KMS-11 (cell line): Measurements from ENCODE around the gene CEP104.
A peak's percentile ranks its signal among the peaks of the same experiment; 100 is the strongest.

Experiments
- H2AFZ ChIP-seq: fragments of 200-600 bp; sonication (generic); 2 replicates; pipeline ENCODE4 v1.6.1; 2016; ENCODE audit warnings: antibody characterized with exemption, mixed run types, low read depth
- H3K27ac ChIP-seq: fragments of 200-600 bp; sonication (generic); 2 replicates; pipeline ENCODE4 v1.6.1; 2016; ENCODE audit warnings: mild to moderate bottlenecking, mixed run types
- H3K27me3 ChIP-seq: fragments of 200-600 bp; sonication (generic); 2 replicates; pipeline ENCODE4 v1.6.1; 2017; ENCODE audit warnings: mild to moderate bottlenecking, low read depth, mixed run types, moderate library complexity; ENCODE audit not compliant: insufficient read depth
- H3K36me3 ChIP-seq: fragments of 200-600 bp; sonication (generic); 2 replicates; pipeline ENCODE4 v1.6.1; 2017; ENCODE audit warnings: mild to moderate bottlenecking, mixed run types; ENCODE audit not compliant: insufficient read depth
- H3K4me1 ChIP-seq: fragments of 200-600 bp; sonication (generic); 2 replicates; pipeline ENCODE4 v1.6.1; 2016; ENCODE audit warnings: mild to moderate bottlenecking, low read depth, mixed run types; ENCODE audit not compliant: poor library complexity, severe bottlenecking
- H3K4me2 ChIP-seq: fragments of 200-600 bp; sonication (generic); 2 replicates; pipeline ENCODE4 v1.7.0; 2016; ENCODE audit warnings: mild to moderate bottlenecking, mixed run types
- H3K4me3 ChIP-seq: fragments of 200-600 bp; sonication (generic); IDR thresholded peaks from 2 replicates; pipeline ENCODE4 v1.6.1; 2017; ENCODE audit warnings: low read depth, low read length, mixed read lengths; ENCODE audit not compliant: insufficient read depth
- H3K79me2 ChIP-seq: fragments of 200-600 bp; sonication (generic); 2 replicates; pipeline ENCODE4 v1.6.1; 2016; ENCODE audit warnings: low read depth, mixed run types; ENCODE audit not compliant: insufficient read depth
- H3K9ac ChIP-seq: fragments of 200-600 bp; sonication (generic); 2 replicates; pipeline ENCODE4 v1.6.1; 2016; ENCODE audit warnings: mild to moderate bottlenecking, mixed run types
- H4K20me1 ChIP-seq: fragments of 200-600 bp; sonication (generic); 2 replicates; pipeline ENCODE4 v1.6.1; 2016; ENCODE audit warnings: mild to moderate bottlenecking, mixed run types; ENCODE audit not compliant: insufficient read depth
- TF ChIP-seq, protein P1 (sequence below): fragments of 200-600 bp; sonication (generic); conservative IDR thresholded peaks from 2 replicates; pipeline ENCODE4 v1.6.1; 2017; ENCODE audit warnings: low read depth, mild to moderate bottlenecking, antibody characterized with exemption, low read length, moderate library complexity, mixed read lengths

The CEP104 gene

DNA sequence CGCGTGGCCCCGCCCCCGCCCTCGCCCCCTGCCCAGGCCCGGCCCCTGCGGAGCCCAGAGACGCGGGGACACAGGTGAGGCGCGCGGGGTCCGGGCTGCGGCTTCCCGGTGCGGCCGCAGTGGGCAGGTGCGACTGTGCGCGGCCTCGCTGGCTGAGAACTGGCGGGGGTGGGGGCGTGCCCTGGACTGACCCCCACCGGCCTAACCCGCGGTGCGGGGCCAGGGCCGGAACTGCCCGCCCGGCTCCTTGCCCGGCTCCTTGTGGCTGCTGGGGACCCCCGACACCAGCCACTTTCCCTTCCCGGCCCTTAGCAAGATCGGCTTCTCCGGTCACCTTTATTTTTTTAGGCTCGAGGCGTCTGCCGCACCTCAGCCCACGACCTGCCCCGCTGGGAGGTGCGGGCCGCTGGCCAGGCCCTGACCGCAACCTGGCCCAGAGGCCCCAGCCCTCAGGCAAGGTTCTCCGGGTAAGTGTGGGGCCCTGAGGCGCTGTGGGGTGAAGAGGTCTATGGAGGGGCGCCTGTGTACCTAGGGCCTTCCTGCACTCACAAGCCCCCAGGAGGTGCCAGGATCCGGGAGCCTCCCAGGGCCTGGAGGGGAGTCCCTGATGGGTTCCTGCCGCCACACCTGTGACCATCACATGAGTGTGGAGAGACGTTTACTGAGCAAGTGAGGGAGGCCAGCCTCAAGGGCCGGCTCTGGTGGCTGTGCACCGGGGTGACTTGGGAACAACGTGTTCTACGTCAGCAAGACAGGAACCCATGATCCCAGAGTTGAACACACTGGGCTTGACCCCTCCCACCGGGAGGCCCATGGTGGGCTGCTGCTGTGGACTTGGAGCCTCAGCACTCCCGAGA lies 84.1 kb downstream of the CEP104 start, which contains the start of gene SMIM1:
TSS of gene SMIM1 (plus strand) at position 35 of the 857 bp plus-strand sequence. CDS start 2,625 bp downstream, outside the sequence.
- peak within 1 kb of the TSS; percentile 38 for H3K4me3 ChIP-seq
- H3K79me2 ChIP-seq = no peaks in the 10 kb centered on the region
- TF ChIP-seq, protein P1, sequence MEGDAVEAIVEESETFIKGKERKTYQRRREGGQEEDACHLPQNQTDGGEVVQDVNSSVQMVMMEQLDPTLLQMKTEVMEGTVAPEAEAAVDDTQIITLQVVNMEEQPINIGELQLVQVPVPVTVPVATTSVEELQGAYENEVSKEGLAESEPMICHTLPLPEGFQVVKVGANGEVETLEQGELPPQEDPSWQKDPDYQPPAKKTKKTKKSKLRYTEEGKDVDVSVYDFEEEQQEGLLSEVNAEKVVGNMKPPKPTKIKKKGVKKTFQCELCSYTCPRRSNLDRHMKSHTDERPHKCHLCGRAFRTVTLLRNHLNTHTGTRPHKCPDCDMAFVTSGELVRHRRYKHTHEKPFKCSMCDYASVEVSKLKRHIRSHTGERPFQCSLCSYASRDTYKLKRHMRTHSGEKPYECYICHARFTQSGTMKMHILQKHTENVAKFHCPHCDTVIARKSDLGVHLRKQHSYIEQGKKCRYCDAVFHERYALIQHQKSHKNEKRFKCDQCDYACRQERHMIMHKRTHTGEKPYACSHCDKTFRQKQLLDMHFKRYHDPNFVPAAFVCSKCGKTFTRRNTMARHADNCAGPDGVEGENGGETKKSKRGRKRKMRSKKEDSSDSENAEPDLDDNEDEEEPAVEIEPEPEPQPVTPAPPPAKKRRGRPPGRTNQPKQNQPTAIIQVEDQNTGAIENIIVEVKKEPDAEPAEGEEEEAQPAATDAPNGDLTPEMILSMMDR = no peak
- peak within 1 kb of the TSS; percentile 71 for H3K4me2 ChIP-seq
- no peak within 1 kb of the TSS for H3K27ac ChIP-seq
- peaks cover 15% of the 10 kb centered on the region for H3K4me1 ChIP-seq
- peaks cover 32% of the 10 kb centered on the region for H3K27me3 ChIP-seq
- H3K36me3 ChIP-seq = no peaks in the 10 kb centered on the region
- peak within 1 kb of the TSS; percentile 25; the same call in 1 of the 2 replicates for H3K9ac ChIP-seq
- H2AFZ ChIP-seq = peak within 1 kb of the TSS; percentile 78
- no peaks in the 10 kb centered on the region for H4K20me1 ChIP-seq

DNA sequence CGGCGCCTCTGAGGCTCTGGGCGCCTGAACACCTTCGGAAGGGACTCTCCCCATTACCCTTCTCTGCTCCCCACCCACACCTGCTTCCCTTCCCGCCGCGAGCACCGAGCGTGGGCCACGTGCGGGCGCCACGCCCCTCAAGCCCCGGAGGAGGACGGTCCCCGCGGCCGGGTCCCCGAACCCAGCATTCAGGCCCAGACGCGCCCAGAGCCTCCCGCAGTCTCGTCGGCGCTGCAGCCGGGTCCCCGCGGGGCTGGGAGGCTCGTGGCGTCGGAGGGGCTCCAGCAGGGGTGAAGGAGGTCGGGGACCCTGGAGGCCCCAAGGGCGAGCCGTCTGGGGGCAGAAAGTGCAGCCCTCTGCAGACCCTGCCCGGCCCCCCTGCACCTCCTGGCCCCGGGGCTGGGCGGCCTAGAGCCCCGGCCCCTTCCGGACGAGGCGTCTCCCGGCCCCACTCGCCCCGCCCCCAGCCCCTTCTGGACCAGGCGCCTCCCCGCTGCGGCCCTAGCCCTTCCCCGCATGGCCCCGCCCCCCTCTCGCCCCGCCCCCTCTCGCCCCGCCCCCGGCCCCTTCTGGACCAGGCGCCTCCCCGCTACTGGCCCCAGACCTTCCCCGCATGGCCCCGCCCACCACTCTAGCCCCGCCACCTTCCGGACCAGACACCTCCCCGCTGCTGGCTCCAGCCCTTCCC lies 84.8 kb downstream of the CEP104 start:
- Histone ChIP-seq H3K27me3 (peaks cover 40% of the 10 kb centered on the region), H4K20me1 (no peaks in the 10 kb centered on the region), H3K27ac (no peak overlapping the region), H3K36me3 (no peaks in the 10 kb centered on the region), H3K9ac (peak overlapping the region; percentile 25; the same call in 1 of the 2 replicates), H3K4me1 (peaks cover 15% of the 10 kb centered on the region), H3K79me2 (no peaks in the 10 kb centered on the region), H2AFZ (peak overlapping the region; percentile 69), H3K4me3 (peak overlapping the region; percentile 38), H3K4me2 (peak overlapping the region; percentile 71)
- TF ChIP-seq, protein P1 = no peak

DNA sequence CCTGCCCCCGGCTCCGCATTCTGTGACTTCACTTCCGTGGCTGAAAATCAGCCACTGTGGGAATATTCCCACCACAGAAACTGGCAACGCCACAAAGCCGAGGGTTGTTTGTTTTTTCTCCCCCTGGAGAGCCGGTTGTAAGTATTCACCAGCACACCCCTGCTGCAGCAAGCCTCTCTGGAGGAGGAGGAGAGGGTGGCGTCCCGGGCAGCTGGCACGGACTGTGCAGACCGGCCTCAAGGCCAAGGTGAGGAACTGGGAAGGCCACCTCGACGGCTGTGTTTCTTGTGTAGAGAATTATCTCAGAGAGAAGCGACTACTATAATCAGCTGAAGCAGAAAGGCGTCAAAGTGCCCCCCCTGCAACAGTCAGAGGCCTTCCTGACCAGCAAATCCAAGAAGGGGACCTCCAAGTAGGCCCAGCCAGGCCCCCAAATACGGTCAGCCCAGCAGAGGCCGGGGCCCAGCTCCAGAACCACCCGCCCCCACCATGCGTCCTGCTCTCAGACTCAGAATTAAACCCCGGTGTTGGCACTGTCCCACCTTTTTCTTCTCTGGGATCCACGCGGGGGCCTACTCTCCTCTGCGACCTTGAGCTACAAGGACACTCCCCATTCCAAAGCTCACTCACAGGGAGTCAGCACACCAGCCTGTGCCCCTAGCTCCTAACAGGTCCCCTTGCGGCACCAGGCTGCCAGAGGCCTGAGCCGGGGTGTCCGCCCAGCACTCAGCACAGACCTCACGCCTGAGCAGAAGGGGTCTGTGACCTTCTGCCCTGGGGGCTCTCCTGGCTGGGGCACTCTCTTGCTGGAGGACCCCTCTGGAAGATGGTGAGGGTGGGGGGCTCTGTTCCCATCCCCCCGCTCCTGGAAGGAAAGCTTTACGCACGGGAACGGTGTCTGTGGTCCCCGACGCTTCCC lies 85.6 kb downstream of the CEP104 start:
- peak overlapping the region; percentile 25; the same call in 1 of the 2 replicates for H3K9ac ChIP-seq

More for the DNA sequence above, 85.6 kb downstream of the CEP104 start:
- Histone ChIP-seq H3K27me3 (peaks cover 48% of the 10 kb centered on the region), H3K4me2 (peak overlapping the region; percentile 71), H3K4me1 (peaks cover 15% of the 10 kb centered on the region), H2AFZ (peak overlapping the region; percentile 69), H3K36me3 (no peaks in the 10 kb centered on the region), H4K20me1 (no peaks in the 10 kb centered on the region), H3K27ac (no peak overlapping the region), H3K4me3 (peak overlapping the region; percentile 14), H3K79me2 (no peaks in the 10 kb centered on the region)
- TF ChIP-seq, protein P1 = no peak
